ENCODE data around the gene ZNF30.

DNA sequence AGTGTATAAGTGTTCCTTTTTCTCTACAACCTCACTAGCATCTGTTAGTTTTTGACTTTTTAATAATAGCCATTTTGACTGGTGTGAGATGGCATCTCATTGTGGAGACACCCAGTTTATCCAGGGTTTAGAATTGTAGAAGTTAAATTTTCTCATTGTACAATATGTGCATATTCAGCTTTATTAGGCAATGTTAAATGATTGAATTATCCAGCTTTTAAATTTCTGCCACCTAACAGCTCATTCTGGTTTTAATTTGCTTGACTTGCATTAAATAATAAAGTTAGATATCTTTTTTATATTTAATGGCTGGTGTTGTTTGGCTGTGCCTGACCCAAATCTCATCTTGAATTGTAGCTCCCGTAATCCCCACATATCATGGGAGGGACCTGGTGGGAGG is 46.7 kb upstream of the ZNF30 start:
- no peak for TF ChIP-seq ZNF112 (tag by site-specific recombination; IDR thresholded peaks at IDR 0.05)
- TF ChIP-seq ZNF830 (tag by site-specific recombination; IDR thresholded peaks at IDR 0.05; ENCODE audit: low read depth): no peak
- TF ChIP-seq, protein P1, sequence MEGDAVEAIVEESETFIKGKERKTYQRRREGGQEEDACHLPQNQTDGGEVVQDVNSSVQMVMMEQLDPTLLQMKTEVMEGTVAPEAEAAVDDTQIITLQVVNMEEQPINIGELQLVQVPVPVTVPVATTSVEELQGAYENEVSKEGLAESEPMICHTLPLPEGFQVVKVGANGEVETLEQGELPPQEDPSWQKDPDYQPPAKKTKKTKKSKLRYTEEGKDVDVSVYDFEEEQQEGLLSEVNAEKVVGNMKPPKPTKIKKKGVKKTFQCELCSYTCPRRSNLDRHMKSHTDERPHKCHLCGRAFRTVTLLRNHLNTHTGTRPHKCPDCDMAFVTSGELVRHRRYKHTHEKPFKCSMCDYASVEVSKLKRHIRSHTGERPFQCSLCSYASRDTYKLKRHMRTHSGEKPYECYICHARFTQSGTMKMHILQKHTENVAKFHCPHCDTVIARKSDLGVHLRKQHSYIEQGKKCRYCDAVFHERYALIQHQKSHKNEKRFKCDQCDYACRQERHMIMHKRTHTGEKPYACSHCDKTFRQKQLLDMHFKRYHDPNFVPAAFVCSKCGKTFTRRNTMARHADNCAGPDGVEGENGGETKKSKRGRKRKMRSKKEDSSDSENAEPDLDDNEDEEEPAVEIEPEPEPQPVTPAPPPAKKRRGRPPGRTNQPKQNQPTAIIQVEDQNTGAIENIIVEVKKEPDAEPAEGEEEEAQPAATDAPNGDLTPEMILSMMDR (tag by site-specific recombination; IDR thresholded peaks at IDR 0.05): no peak
- no peak for TF ChIP-seq TCF7L2 (IDR thresholded peaks at IDR 0.05; ENCODE audit: borderline replicate concordance, low read depth, low read length)
- TF ChIP-seq ZFP41 (tag by site-specific recombination; IDR thresholded peaks at IDR 0.05; ENCODE audit: borderline replicate concordance): no peak
- TF ChIP-seq, protein P2, sequence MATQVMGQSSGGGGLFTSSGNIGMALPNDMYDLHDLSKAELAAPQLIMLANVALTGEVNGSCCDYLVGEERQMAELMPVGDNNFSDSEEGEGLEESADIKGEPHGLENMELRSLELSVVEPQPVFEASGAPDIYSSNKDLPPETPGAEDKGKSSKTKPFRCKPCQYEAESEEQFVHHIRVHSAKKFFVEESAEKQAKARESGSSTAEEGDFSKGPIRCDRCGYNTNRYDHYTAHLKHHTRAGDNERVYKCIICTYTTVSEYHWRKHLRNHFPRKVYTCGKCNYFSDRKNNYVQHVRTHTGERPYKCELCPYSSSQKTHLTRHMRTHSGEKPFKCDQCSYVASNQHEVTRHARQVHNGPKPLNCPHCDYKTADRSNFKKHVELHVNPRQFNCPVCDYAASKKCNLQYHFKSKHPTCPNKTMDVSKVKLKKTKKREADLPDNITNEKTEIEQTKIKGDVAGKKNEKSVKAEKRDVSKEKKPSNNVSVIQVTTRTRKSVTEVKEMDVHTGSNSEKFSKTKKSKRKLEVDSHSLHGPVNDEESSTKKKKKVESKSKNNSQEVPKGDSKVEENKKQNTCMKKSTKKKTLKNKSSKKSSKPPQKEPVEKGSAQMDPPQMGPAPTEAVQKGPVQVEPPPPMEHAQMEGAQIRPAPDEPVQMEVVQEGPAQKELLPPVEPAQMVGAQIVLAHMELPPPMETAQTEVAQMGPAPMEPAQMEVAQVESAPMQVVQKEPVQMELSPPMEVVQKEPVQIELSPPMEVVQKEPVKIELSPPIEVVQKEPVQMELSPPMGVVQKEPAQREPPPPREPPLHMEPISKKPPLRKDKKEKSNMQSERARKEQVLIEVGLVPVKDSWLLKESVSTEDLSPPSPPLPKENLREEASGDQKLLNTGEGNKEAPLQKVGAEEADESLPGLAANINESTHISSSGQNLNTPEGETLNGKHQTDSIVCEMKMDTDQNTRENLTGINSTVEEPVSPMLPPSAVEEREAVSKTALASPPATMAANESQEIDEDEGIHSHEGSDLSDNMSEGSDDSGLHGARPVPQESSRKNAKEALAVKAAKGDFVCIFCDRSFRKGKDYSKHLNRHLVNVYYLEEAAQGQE (tag by site-specific recombination; IDR thresholded peaks at IDR 0.05): no peak
- TF ChIP-seq YY1 (tag by site-specific recombination; IDR thresholded peaks at IDR 0.05): no peak
- TF ChIP-seq, protein P3, sequence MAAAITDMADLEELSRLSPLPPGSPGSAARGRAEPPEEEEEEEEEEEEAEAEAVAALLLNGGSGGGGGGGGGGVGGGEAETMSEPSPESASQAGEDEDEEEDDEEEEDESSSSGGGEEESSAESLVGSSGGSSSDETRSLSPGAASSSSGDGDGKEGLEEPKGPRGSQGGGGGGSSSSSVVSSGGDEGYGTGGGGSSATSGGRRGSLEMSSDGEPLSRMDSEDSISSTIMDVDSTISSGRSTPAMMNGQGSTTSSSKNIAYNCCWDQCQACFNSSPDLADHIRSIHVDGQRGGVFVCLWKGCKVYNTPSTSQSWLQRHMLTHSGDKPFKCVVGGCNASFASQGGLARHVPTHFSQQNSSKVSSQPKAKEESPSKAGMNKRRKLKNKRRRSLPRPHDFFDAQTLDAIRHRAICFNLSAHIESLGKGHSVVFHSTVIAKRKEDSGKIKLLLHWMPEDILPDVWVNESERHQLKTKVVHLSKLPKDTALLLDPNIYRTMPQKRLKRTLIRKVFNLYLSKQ (tag by site-specific recombination; IDR thresholded peaks at IDR 0.05; ENCODE audit: borderline replicate concordance): no peak
- TF ChIP-seq, protein P4, sequence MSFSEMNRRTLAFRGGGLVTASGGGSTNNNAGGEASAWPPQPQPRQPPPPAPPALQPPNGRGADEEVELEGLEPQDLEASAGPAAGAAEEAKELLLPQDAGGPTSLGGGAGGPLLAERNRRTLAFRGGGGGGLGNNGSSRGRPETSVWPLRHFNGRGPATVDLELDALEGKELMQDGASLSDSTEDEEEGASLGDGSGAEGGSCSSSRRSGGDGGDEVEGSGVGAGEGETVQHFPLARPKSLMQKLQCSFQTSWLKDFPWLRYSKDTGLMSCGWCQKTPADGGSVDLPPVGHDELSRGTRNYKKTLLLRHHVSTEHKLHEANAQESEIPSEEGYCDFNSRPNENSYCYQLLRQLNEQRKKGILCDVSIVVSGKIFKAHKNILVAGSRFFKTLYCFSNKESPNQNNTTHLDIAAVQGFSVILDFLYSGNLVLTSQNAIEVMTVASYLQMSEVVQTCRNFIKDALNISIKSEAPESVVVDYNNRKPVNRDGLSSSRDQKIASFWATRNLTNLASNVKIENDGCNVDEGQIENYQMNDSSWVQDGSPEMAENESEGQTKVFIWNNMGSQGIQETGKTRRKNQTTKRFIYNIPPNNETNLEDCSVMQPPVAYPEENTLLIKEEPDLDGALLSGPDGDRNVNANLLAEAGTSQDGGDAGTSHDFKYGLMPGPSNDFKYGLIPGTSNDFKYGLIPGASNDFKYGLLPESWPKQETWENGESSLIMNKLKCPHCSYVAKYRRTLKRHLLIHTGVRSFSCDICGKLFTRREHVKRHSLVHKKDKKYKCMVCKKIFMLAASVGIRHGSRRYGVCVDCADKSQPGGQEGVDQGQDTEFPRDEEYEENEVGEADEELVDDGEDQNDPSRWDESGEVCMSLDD (tag by site-specific recombination; IDR thresholded peaks at IDR 0.05): no peak
- no peak for TF ChIP-seq ZNF24 (tag by site-specific recombination; IDR thresholded peaks at IDR 0.05)
- TF ChIP-seq ZFP37 (tag by site-specific recombination; IDR thresholded peaks at IDR 0.05): no peak
- TF ChIP-seq MEIS1 (CRISPR knock-in tag; IDR thresholded peaks at IDR 0.05; ENCODE audit: borderline replicate concordance): no peak
- TF ChIP-seq, protein P5, sequence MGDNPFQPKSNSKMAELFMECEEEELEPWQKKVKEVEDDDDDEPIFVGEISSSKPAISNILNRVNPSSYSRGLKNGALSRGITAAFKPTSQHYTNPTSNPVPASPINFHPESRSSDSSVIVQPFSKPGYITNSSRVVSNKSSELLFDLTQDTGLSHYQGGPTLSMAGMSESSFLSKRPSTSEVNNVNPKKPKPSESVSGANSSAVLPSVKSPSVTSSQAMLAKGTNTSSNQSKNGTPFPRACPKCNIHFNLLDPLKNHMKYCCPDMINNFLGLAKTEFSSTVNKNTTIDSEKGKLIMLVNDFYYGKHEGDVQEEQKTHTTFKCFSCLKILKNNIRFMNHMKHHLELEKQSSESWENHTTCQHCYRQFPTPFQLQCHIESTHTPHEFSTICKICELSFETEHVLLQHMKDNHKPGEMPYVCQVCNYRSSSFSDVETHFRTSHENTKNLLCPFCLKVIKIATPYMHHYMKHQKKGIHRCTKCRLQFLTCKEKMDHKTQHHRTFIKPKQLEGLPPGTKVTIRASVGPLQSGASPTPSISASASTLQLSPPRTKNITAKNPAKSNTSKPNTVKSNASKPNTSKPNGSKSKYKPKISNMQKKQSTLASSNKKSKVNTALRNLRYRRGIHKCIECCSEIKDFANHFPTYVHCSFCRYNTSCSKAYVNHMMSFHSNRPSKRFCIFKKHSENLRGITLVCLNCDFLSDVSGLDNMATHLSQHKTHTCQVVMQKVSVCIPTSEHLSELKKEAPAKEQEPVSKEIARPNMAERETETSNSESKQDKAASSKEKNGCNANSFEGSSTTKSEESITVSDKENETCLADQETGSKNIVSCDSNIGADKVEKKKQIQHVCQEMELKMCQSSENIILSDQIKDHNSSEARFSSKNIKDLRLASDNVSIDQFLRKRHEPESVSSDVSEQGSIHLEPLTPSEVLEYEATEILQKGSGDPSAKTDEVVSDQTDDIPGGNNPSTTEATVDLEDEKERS (tag by site-specific recombination; IDR thresholded peaks at IDR 0.05): no peak
- TF ChIP-seq SCRT1 (tag by site-specific recombination; IDR thresholded peaks at IDR 0.05; ENCODE audit: borderline replicate concordance): no peak
